ENCODE measurements around the gene EIF3L.

Gene EIF3L

GRCh38 chr22:37930952-37931440 is 81.8 kb downstream of the EIF3L start:
- TF ChIP-seq GATA2 (IDR thresholded peaks at IDR 0.05; ENCODE audit: low read depth, low read length), result no peak

DNA sequence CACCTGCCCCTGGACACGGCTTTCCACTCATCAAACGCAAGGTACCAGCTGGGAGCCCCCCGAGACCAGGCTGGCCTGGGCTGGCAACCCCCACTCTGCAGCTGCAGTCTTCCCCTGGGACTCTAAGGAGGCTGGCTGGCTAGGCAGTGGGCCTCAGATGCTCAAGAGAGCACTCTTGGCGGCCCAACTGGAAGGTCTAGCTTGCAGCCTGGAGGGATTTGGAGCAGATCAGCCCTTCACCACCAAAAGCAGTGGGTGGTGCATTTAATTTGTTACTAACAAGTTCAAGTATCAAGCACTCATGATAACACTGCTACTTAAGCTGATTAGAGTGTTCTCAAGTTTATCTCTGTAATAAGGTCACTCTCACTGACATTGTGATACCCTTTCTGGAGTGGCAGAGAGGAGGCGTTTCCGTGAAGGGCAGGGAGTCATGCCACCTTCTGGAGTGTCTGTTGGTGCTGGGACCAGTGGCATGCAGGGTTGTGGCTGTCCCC is 82.7 kb downstream of the EIF3L start:
- TF ChIP-seq GATA2 (IDR thresholded peaks at IDR 0.05; ENCODE audit: low read depth, low read length) (no peak), GATA3 (IDR thresholded peaks at IDR 0.05; ENCODE audit: low read depth, low read length) (no peak)

- TF ChIP-seq GATA3 (IDR thresholded peaks at IDR 0.05; ENCODE audit: low read depth, low read length) (no peak), GATA2 (IDR thresholded peaks at IDR 0.05; ENCODE audit: low read depth, low read length) (no peak)
Observed at GRCh38 chr22:37932401-37932800, 83.2 kb downstream of the EIF3L start.

DNA sequence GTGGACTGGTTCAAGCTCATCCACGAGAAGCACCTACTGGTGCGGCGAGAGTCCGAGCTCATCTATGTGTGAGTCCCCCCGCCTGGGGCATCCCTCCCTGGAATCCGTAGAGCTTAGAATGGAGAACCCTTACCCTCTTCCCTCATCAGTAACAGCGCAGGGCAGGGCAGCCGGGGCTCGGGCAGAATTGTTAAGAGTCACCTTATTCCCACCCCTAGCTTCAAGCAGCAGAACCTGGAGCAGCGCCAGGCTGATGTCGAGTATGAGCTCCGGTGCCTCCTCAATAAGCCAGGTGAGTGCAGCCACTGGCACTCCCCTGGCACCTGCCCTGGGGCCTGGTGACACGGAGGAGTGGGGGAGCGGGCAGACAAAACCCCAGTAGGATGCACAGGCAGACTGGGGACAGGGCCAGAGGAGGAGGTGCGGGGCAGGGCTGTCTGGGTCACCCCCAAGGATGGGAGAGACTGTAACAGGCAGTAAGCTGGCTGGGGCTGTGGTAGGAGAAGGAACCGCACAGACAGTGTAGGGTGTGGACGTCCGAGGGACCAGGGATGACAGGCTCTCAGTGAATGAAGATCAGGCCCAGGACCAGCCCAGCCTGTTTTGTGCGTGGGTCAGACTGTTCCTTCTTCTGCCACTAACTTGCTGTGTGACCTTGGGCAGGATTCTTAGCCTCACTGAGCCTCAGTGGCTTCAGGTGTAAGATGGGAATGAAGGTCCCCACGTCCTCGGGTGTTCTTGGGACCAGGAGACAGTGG is 83.8 kb downstream of the EIF3L start:
- no peak for TF ChIP-seq GATA2 (IDR thresholded peaks at IDR 0.05; ENCODE audit: low read depth, low read length)
- TF ChIP-seq GATA3 (IDR thresholded peaks at IDR 0.05; ENCODE audit: low read depth, low read length), result no peak

- TF ChIP-seq GATA3 (IDR thresholded peaks at IDR 0.05; ENCODE audit: low read depth, low read length) (no peak), GATA2 (IDR thresholded peaks at IDR 0.05; ENCODE audit: low read depth, low read length) (no peak)
Observed at GRCh38 chr22:37933711-37934376, 84.6 kb downstream of the EIF3L start.

All from SH-SY5Y (cell line).